NOMO-1 (cell line): ENCODE data around the gene ATXN2.
"Not testable (repeated sequence)": the region's sequence is repeated elsewhere in the genome, so short reads cannot be mapped to it uniquely, and the experiment has no call there.

Source experiments
- DNase-seq, 2 experiments: peaks; one replicate each; lab custom pipeline; 2025; ENCODE audit not compliant: unreplicated experiment in 2 of 2; lab: John Stamatoyannopoulos, UW

Gene ATXN2

DNA sequence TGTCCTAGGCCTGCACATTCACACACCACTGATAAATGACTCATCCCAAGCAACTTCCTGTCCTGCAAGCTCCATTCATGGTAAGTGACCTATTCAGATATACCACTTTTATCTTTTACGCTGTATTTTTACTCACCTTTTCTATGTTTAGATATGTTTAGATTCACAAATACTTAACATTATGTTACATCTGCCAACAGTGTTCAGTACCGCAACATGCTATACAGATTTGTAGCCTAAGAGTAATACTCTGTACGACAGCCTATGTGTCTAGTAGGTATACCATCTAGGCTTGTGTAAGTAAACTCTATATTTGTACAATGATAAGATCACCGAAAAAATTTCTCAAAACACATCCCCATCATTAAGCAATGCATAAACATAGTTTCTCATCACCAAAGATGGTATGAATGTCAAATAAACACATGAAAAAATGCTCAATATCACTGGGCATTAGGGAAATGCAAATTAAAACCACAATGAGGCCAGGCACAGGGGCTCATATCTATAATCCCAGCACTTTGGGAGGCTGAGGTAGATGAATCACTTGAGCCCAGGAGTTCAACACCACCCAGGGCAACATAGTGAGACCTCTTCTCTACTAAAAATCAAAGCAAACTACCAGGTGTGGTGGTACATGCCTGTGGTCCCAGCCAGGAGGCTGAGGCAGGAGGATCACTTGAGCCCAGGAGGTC lies 20.7 kb downstream of the ATXN2 start:
- DNase-seq, result peak in 1 of 2 experiments; percentile 26

DNA sequence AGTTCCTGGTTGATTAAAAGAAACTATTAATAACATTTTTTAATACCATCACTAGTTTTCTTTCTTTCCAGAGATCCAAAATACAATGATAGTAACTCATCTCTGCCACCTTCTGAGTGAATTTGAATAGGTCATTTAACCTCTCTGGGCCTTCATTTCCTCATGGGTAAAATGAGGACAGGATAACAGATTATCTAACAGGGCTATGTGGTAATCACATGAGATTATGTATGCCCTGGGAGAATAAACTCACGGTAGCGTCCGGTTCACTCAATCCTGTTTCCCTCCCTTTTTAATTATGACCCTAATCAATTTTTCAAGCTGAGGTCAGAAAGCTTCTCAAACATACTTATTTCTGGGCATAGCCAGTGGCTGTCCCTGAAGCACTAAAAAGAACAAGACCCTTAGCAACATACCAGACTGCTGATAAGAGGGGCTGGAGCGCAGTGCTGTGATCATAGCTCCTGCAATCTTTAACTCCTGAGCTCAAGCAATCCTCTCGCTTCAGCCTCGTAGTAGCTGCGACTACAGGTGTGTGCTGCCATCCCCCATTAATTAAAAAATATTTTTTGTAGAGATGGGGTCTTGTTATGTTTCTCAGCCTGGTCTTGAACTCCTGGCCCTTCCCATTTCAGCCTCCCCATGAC lies 24.2 kb downstream of the ATXN2 start:
- no peak for DNase-seq

DNA sequence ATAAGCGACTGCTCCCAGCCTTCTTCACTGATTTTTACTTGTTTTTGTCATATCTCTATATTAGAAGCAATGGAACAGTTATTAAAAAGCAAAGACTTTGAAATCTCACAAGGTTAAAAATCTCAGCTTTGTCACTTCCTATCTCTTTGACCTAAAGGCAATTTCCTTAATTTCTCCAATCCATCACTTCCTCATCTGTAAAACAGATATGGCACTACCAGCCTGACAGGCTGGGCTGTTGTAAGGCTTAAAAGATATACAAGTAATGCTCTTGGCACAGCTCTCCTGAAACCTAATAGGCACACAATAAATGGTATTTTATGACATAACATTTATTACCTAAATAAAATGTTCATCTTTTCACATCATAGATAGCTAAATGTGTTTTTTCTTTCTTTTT lies 25.6 kb downstream of the ATXN2 start:
- no peak for DNase-seq

GRCh38 chr12:111570084-111570961 lies 28.8 kb downstream of the ATXN2 start:
- DNase-seq, result no peak

- DNase-seq, result no peak
Measured at GRCh38 chr12:111569363-111570083, 29.6 kb downstream of the ATXN2 start.

- DNase-seq, result not testable (repeated sequence)
Measured at GRCh38 chr12:111560844-111561243, 38.3 kb downstream of the ATXN2 start.

GRCh38 chr12:111558107-111558376 lies 41.1 kb downstream of the ATXN2 start:
- DNase-seq, result no peak

DNA sequence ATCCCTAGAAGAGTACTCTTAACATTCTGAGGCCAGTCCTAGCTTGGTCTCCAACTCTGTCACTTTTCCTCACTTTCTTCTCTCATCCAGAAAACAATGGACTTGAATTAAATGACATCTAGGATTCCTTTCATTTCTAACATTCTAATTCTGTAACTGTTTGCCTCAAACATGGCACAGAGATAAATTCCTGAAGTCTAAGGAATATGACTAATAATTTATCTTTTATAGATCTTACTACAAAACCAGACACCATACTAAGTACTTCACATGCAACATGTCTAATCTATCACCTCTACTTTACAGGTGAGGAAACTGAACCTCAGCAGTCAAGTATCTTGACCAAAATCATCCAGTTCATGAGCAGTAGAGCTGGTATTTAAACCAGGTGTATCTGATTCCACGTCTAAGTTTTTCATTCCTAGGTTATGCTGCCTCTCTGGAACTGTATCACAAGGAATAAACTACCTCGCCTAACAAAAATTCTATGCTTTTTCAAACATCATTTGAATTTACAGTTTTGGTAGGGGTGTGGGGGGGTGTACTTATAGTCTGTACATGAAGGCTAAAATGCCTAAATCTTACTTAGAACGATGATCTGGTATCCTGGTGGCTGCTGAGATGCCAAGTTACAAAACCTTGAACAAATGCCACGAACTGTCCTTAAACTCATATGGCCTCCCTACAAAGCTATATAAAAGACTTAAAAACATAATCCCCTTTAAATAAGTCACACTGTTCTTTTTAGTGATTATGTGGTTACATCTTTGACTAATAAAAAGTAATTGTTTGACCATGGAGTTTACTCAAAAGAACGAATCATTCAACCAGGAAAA lies 41.6 kb downstream of the ATXN2 start:
- DNase-seq, result no peak

DNA sequence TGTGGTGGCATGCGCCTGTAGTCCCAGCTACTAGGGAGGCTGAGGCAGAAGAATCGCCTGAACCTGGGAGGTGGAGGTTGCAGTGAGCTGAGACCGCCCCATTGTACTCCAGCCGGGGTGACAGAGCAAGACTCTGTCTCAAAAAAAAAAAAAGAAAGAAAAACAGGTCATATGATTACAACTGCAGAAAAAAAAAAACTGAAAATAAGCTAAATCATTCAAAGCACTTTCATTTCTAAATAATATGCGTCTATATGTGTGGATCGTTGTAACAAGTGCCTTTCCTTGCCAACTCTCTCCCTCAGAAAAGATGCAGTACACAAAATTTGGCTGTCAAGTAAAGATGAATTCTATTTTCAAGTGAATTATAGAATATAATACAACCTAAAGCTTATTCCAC lies 42.4 kb downstream of the ATXN2 start:
- no peak for DNase-seq

- DNase-seq, result not testable (repeated sequence)
Measured at GRCh38 chr12:111555313-111555712, 43.8 kb downstream of the ATXN2 start.

DNA sequence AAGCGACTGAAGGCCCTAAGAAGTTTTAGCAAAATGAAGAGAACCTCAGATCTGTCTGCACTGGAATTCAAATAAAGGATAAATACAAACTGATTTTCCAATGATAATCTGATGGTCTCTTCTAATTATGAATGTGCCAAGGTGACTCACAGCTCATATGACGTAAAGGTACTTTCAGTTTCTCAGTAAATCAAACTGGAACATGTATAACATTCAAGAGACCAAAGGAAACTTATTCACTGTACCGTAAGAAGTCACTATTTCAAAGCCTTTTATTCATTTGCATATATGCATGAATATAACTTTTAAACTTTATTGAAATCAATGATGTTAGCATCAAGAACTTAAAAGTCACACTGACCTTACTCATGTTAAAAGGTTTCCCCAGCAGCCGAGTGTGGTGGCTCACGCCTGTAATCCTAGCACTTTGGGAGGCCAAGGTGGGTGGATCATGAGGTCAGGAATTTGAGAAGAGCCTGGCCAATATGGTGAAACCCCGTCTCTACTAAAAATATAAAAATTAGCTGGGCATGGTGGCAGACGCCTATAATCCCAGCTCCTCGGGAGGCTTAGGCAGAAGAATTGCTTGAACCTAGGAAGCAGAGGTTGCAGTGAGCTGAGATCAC lies 52.2 kb downstream of the ATXN2 start:
- no peak for DNase-seq

DNA sequence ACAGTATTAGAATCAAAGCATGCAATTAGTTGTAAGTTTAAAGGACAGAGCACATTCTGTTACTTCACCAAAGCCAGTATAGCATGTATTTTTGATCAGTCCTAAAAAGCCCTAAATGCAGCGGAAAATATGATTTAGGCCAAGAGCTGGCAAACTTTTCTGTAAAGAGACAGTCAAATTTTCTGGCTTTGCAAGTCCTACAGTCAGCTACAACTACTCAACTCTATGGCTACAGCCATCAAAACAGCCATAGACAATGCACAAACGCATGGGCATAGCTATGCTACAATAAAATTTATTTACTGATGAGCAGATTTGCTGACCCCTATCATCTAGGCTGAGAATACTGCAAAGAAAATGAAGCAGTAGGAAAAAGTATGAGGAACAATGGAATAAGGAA lies 52.9 kb downstream of the ATXN2 start:
- no peak for DNase-seq

- no peak for DNase-seq
Measured at GRCh38 chr12:111544032-111544431, 55.1 kb downstream of the ATXN2 start.

DNA sequence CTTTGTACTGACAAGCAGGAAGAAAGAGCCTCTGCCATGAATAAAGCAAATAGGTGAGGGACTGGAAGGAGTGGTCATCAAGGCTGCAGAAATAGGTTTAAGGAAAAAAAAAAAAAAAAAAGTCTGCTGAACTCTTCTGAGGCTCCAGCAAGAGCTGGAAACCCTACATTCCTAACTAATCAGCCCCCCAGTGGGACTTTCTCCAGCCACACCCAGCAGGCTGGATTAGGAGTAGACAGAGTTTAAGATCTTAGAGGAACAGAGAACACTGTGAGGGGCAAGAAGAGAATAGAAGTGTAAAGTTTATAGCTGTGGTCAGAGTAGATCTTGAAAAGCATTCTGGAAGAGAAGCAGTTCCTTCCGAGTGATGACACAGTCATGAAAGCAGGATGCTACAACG lies 66.4 kb downstream of the ATXN2 start:
- no peak for DNase-seq

DNA sequence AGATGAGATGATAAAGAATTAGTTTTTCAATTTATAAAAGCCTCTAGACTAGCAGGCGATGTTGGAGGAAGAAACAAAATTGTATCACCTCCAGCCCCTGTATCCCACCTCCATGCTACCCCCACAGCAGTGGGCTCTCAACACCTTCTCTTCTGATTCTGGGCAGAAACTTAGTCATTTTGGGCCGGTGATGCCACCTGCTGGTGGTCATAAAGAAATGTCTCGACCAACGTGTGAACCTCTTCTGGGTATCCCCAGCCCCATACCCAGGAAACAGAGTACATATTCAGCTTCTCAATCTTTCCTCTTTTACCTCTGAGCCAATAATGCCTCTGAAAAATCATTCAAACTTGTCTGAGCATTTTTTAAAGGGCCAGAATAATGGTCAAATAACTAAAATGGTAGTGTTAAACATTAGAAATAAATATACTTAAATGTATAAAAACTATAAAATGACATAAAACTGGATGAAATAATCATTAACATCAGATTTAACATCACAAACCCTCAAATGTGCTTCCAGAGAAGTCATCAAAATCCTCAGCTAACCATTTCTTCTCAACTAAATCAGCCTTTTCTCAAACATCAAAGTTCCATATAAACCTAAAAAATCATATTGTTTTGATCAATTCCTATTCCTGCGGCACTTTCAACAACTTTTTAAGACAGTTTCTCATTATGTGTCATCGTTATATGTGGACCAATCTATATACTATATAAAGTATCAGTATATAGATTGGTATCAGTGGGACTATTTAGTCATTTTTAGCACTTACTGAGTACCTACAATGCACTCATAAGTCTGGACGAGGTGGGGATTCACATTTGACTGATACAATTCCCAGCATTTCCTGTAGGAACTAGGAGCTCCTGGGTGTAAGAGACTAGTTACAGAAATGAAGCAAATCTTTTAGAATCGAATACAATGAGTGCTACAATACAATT lies 69.4 kb downstream of the ATXN2 start:
- peak; percentile 36 to 50 for DNase-seq

GRCh38 chr12:111523587-111524167 lies 75.4 kb downstream of the ATXN2 start:
- DNase-seq, result no peak

GRCh38 chr12:111521801-111522200 lies 77.3 kb downstream of the ATXN2 start:
- DNase-seq, result no peak

- DNase-seq, result no peak
Measured at GRCh38 chr12:111519937-111520336, 79.2 kb downstream of the ATXN2 start.
